GM18499 (cell line): Measurements from ENCODE around the gene PABPC1L.

ENCODE experiments used
- ATAC-seq: cut with Tn5 transposase; IDR thresholded peaks from one replicate; pipeline ENCODE4 v1.9.1; 2021; ENCODE audit warnings: moderate number of reproducible peaks; ENCODE audit not compliant: insufficient read depth, unreplicated experiment

The PABPC1L gene

GRCh38 chr20:44963325-44964215 is 53.7 kb downstream of the PABPC1L start:
- ATAC-seq, result no peak

GRCh38 chr20:44965651-44966029 is 55.8 kb downstream of the PABPC1L start:
- no peak for ATAC-seq

DNA sequence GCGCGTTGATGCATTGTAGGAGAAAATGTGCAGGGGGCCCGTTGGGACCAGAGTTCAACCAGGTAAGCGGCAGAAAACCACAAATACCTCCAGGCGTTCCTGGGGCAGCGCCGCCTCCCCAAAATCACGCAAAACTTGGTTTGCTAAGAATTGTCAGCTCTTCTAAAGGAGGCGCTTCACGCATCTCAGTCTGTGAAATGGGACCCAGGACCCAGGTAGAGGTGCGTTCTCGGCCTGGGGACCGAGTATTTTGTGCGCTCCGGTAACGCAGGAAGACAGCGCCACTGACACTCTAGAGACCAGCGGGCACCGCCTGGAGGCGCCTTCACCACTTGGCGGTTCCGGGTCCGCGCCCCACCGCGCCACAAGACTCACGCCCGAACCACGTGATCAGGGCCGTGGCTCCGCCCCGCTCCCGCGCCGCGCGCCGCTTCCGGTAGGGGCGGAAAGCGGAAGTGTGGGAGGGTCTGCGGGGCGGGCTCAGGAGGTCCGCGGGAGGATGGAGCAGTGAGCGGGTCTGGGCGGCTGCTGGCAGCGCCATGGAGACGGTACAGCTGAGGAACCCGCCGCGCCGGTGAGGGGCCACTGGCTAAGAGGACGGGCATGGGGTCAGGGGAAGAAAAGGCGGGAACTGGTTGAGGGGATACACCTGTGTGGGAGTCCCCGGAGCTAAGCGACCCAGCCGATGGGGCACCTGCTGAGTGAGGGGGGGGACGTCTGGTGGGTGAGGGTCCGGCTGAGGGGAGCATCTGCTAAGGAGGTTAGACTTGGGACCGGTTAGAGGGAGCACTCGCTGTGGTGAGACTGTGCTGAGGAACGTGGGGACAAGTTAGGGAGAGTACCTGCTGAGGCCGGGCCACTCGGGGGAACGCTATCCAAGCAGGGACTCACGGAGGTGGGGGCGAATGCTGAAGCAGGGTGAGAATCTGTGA is 56.4 kb downstream of the PABPC1L start, which contains the start of gene STK4:
Gene STK4 (plus strand): TSS at position 483 of the 932 bp plus-strand sequence. CDS start 57 bp downstream, at position 540.
- ATAC-seq, result peak; percentile 37

GRCh38 chr20:44967207-44967807 is 57.4 kb downstream of the PABPC1L start:
- ATAC-seq, result no peak

DNA sequence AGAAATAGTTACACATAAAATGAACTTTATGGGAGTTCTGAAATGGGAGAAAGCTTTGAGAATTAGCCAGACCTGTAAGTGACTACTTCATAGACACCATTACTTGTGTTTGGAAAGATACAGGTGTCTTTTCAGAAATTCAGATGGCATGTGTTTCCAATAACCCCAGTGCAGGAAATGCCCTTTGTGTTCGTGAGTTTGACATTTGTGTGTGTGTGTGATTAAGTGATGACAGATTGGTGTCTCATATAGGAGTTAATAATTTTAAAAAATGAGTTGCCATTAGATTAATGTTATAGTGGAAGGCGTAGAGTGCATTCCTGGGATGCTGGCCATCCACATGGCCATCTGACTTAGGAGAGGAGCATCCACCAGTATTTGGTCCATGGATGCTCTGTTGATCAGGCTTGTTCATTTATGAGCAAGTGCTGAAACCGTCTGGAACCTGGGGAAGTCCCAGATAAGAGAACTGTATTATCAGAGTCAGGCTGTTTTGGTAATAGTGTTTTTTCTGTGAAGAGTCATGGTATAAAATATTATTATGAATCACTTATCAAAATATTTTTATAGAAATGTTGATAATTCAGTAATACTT is 59.5 kb downstream of the PABPC1L start:
- ATAC-seq, result no peak

GRCh38 chr20:44970243-44970757 is 60.4 kb downstream of the PABPC1L start:
- no peak for ATAC-seq

GRCh38 chr20:44973053-44973452 is 63.2 kb downstream of the PABPC1L start:
- ATAC-seq, result no peak

GRCh38 chr20:44976698-44977097 is 66.8 kb downstream of the PABPC1L start:
- ATAC-seq, result no peak

GRCh38 chr20:44979090-44979621 is 69.3 kb downstream of the PABPC1L start:
- peak; percentile 64 for ATAC-seq

- no peak for ATAC-seq
These were observed 72.0 kb downstream of the PABPC1L start for GRCh38 chr20:44981736-44982406.

DNA sequence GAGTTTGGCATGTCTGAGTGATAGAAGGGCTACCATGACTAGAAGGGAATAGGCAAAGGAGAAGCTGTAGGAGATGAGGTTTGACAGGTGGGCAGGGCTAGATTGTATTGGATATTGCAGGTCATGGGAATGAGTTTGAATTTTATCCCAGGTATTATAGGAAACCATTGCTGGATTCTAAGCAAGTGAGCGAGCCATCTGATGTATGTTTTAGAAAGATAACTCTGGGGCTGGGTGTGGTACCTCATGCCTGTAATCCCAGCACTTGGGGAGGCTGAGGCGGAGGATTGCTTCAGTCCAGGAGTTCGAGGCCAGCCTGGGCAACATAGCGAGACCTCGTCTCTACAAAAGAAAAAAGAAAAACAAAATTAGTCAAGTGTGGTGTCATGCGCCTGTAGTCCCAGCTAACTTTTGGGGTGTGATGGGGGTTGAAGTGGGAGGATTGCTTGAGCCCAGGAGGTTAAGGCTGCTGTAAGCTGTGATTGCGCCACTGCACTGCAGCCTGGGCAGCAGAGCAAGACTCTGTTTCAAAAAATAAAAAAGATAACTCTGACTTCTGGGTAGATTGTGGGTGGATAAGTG is 73.3 kb downstream of the PABPC1L start:
- ATAC-seq, result no peak

- no peak for ATAC-seq
These were observed 78.8 kb downstream of the PABPC1L start for GRCh38 chr20:44988631-44989171.
